Ishikawa (cell line): ENCODE data around the gene MAPK8IP2.

Source experiments
- EP300 ChIP-seq: IDR thresholded peaks from 2 replicates; pipeline ENCODE4 v1.6.1; 2012; ENCODE audit warnings: borderline replicate concordance
- FOXM1 ChIP-seq: IDR thresholded peaks from 2 replicates; pipeline ENCODE4 v1.6.1; 2012; ENCODE audit warnings: low read depth, borderline replicate concordance
- RAD21 ChIP-seq: IDR thresholded peaks from 2 replicates; pipeline ENCODE4 v1.6.1; 2012; ENCODE audit warnings: low read depth
- TAF1 ChIP-seq: IDR thresholded peaks from 2 replicates; pipeline ENCODE4 v1.6.1; 2012; ENCODE audit warnings: low read depth, mild to moderate bottlenecking
- TCF12 ChIP-seq: IDR thresholded peaks from 2 replicates; pipeline ENCODE4 v1.6.1; 2012; ENCODE audit warnings: low read depth
- USF1 ChIP-seq: IDR thresholded peaks from 2 replicates; pipeline ENCODE4 v1.6.1; 2012
- YY1 ChIP-seq: IDR thresholded peaks from 2 replicates; pipeline ENCODE4 v1.6.1; 2012; ENCODE audit warnings: low read depth
- ZBTB7A ChIP-seq: IDR thresholded peaks from 2 replicates; pipeline ENCODE4 v1.6.1; 2012; ENCODE audit warnings: low read depth
- TF ChIP-seq, protein P1 (sequence below): IDR thresholded peaks from 2 replicates; pipeline ENCODE4 v1.6.1; 2012; ENCODE audit warnings: low read depth, mild to moderate bottlenecking
- TF ChIP-seq, protein P2 (sequence below): IDR thresholded peaks from 2 replicates; pipeline ENCODE4 v1.6.1; 2012

DNA sequence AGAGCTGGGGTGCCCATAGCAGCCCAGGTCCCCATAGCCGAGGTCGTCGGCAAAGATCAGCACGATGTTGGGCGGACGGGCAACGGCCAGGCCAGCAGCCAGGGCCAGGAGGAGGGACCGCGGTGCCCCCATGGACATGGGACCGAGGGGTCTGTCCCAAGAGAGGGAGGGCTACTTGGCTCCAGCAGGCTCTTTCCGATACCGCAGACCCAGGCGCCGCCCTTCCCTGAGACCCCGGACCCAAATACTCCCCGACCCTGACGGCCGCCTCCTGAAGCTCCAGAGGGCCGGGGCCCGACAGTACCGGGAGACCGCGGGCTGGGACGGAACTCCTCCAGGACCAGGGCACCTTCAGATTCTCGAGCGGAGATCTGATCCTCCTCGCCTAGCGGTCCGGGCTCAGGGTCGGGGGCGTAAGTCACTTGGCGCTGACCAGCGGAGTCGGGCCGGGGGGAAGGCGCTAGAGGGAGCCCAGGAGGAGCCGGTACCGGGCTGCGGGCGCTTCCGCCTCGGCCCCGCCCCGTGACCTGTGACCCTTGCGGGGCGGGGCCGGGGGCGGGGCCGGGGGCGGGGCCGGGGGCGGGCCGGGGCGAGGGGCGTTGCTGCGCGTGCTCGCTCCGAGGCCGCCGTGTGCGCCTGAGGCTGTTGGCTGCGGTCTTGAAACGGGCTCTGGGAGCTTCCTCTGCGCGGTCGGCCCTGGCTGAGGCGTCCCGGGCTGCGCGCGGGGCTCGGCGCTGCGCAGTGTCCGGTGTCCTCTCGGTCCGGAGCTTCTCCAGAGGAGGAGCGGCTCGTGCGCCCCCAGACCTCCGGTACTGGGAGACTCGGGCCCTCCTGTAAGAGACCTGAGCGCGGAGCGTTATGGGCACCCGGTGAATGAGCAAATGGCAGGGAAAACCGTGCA lies 27.3 kb downstream of the MAPK8IP2 start, which contains the start of gene ARSA:
- no peak for TF ChIP-seq EP300
- peak; percentile 83 for TF ChIP-seq TAF1
- TF ChIP-seq TCF12, result peak; percentile 28; the same call in 1 of the 2 replicates
- TF ChIP-seq ZBTB7A, result peak; percentile 19
- 0 out of 2 replicates have a peak, but pooled peaks have one; percentile 14 for TF ChIP-seq YY1
- peak; percentile 25; the same call in 1 of the 2 replicates for TF ChIP-seq RAD21
- TF ChIP-seq USF1, result no peak
- TF ChIP-seq FOXM1, result no peak
- TF ChIP-seq, protein P1, sequence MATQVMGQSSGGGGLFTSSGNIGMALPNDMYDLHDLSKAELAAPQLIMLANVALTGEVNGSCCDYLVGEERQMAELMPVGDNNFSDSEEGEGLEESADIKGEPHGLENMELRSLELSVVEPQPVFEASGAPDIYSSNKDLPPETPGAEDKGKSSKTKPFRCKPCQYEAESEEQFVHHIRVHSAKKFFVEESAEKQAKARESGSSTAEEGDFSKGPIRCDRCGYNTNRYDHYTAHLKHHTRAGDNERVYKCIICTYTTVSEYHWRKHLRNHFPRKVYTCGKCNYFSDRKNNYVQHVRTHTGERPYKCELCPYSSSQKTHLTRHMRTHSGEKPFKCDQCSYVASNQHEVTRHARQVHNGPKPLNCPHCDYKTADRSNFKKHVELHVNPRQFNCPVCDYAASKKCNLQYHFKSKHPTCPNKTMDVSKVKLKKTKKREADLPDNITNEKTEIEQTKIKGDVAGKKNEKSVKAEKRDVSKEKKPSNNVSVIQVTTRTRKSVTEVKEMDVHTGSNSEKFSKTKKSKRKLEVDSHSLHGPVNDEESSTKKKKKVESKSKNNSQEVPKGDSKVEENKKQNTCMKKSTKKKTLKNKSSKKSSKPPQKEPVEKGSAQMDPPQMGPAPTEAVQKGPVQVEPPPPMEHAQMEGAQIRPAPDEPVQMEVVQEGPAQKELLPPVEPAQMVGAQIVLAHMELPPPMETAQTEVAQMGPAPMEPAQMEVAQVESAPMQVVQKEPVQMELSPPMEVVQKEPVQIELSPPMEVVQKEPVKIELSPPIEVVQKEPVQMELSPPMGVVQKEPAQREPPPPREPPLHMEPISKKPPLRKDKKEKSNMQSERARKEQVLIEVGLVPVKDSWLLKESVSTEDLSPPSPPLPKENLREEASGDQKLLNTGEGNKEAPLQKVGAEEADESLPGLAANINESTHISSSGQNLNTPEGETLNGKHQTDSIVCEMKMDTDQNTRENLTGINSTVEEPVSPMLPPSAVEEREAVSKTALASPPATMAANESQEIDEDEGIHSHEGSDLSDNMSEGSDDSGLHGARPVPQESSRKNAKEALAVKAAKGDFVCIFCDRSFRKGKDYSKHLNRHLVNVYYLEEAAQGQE, result 0 out of 2 replicates have a peak, but pooled peaks have one; percentile 9
- TF ChIP-seq, protein P2, sequence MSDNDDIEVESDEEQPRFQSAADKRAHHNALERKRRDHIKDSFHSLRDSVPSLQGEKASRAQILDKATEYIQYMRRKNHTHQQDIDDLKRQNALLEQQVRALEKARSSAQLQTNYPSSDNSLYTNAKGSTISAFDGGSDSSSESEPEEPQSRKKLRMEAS, result peak; percentile 83
